Body of pancreas (tissue), 4 donors: ENCODE results near the gene NRARP.

Experiments used
- POLR2A ChIP-seq, 3 donors: fragments of 450-650 bp; IDR thresholded peaks; one replicate each; pipeline ENCODE4 v1.6.1; 2016; ENCODE audit warnings: antibody characterized with exemption in 3 of 3, mild to moderate bottlenecking in 2 of 3
- TF ChIP-seq, protein P1 (sequence below), 7 experiments: fragments of 450-650 bp in 4 of 7; fragments of 200-600 bp in 3 of 7; sonication (generic) in 3 of 7; IDR thresholded peaks; one replicate each; pipeline ENCODE4 v1.5.1; 2016 to 2019; ENCODE audit warnings: antibody characterized with exemption in 7 of 7

DNA sequence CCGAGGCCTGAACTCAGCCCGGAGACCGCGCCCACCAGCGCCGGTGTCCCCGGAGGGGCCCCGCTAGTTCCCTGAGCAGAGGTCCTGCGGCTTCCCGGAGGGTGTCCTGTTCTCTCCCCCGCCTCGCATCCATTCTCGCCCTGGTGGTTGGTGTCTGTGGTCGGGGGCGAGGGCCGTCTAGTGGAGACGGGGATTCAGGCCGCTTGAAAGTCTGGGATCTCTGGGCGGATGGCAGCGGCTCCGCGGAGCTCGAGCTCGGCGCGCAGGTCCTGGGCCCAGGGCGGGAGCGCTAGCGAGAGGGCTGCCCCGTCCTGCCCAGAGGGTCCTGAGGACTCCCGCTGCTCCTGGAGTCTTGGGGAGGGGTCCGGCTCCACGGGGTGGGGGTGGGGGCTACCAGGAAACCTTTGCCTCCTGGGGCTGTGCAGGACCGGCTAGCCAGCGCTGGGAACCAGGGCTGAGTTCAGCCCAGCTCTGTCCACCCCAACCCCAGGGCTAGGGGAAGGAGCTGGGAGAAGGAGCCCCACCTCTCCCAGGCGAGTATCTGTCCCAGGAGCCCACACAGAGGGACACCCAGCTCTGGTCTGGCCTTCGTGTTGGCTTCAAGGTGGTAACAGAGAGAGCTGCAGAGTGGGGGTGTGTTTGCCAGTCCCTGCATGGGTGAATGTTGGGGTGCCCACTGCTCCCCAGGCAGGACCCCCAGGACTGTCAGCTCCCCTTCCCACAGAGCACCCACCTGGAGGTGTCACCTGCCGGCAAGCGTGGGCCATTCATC lies 20.5 kb downstream of the NRARP start:
- TF ChIP-seq POLR2A (IDR thresholded peaks at IDR 0.05): no peak
- TF ChIP-seq, protein P1, sequence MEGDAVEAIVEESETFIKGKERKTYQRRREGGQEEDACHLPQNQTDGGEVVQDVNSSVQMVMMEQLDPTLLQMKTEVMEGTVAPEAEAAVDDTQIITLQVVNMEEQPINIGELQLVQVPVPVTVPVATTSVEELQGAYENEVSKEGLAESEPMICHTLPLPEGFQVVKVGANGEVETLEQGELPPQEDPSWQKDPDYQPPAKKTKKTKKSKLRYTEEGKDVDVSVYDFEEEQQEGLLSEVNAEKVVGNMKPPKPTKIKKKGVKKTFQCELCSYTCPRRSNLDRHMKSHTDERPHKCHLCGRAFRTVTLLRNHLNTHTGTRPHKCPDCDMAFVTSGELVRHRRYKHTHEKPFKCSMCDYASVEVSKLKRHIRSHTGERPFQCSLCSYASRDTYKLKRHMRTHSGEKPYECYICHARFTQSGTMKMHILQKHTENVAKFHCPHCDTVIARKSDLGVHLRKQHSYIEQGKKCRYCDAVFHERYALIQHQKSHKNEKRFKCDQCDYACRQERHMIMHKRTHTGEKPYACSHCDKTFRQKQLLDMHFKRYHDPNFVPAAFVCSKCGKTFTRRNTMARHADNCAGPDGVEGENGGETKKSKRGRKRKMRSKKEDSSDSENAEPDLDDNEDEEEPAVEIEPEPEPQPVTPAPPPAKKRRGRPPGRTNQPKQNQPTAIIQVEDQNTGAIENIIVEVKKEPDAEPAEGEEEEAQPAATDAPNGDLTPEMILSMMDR (IDR thresholded peaks at IDR 0.05): no peak
